Measurements from ENCODE around the gene DGKI. TPM values are rescaled to one million over a fixed set of nuclear protein-coding genes. Genes with fewer than 3 reads are reported as not detected.

DGKI gene
- total and polyA plus RNA-seq, 2 experiments from 2014 or later = 0.16 to 1.0 TPM

DNA sequence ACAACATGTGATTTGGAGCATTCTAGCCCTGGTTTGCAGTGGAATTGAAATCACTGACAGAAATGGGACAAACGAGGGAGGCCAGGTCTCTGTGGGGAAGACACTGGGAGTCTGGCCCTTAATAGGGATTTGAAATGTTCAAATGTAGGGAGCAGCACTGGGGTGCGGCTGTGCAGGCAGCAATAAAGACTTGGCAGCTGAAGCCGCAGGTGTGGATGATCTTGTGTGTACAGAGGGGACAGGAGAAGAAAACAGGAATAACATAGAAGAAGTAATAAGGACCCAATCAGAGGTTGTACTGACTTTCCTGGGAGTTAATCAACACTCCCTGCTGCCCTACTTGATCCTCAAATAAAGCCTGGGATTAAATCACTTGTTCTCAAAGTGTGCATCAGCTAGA, 375.6 kb downstream of the DGKI start:
- Histone ChIP-seq H4K20me1 (replicated peaks; ENCODE audit: insufficient read depth) (no peaks in the 10 kb centered on the region), H3F3A (replicated peaks; ENCODE audit: low read depth) (no peaks in the 10 kb centered on the region), H3K27me3 (ENCODE audit: insufficient read depth) (no peaks in the 10 kb centered on the region), H3K9me2 (ENCODE audit: insufficient read depth) (no peaks in the 10 kb centered on the region), H3K4me2 (no peak overlapping the region), H3K36me3 (ENCODE audit: insufficient read depth) (no peaks in the 10 kb centered on the region), H3K4me3 (no peak overlapping the region), H2AFZ (no peak overlapping the region), H3K79me2 (replicated peaks; ENCODE audit: insufficient read depth) (no peaks in the 10 kb centered on the region), H3K27ac (ENCODE audit: low read depth) (no peak overlapping the region), H3K4me1 (ENCODE audit: insufficient read depth) (no peaks in the 10 kb centered on the region)
- Mint-ChIP-seq H3K27ac (no peak overlapping the region), H3K4me3 (no peak overlapping the region), H3K36me3 (ENCODE audit: low read depth) (no peaks in the 10 kb centered on the region), H3K4me1 (0 out of 3 replicates have a peak, but pooled peaks cover 3% of the 10 kb centered on the region), H3K9me3 (no peaks in the 10 kb centered on the region), H3K27me3 (ENCODE audit: insufficient read depth, low read depth, poor library complexity) (no peaks in the 10 kb centered on the region)
- ATAC-seq (no peak), DNase-seq (ENCODE audit: low spot score) (no peak)
- TF ChIP-seq EZH2 (IDR thresholded peaks at IDR 0.05; ENCODE audit: low read depth, unreplicated experiment) (no peak), STAT1 (IDR thresholded peaks at IDR 0.05; ENCODE audit: unreplicated experiment) (no peak), POLR2AphosphoS5 (IDR thresholded peaks at IDR 0.05; ENCODE audit: low read depth) (no peak), CREB1 (CRISPR knock-in tag; IDR thresholded peaks at IDR 0.05; ENCODE audit: low read depth) (no peak), ZNF331 (CRISPR knock-in tag; IDR thresholded peaks at IDR 0.05; ENCODE audit: low read depth) (no peak), ZNF114 (CRISPR knock-in tag; IDR thresholded peaks at IDR 0.05) (no peak), ETS1 (IDR thresholded peaks at IDR 0.05) (no peak), REST (IDR thresholded peaks at IDR 0.05; ENCODE audit: unreplicated experiment) (no peak), EZH2phosphoT487 (IDR thresholded peaks at IDR 0.05; ENCODE audit: unreplicated experiment) (no peak), NANOG (IDR thresholded peaks at IDR 0.05; ENCODE audit: borderline replicate concordance) (no peak), ZNF462 (CRISPR knock-in tag; IDR thresholded peaks at IDR 0.05) (no peak), JUNB (IDR thresholded peaks at IDR 0.05; ENCODE audit: unreplicated experiment) (no peak)
- TF ChIP-seq, protein P1, sequence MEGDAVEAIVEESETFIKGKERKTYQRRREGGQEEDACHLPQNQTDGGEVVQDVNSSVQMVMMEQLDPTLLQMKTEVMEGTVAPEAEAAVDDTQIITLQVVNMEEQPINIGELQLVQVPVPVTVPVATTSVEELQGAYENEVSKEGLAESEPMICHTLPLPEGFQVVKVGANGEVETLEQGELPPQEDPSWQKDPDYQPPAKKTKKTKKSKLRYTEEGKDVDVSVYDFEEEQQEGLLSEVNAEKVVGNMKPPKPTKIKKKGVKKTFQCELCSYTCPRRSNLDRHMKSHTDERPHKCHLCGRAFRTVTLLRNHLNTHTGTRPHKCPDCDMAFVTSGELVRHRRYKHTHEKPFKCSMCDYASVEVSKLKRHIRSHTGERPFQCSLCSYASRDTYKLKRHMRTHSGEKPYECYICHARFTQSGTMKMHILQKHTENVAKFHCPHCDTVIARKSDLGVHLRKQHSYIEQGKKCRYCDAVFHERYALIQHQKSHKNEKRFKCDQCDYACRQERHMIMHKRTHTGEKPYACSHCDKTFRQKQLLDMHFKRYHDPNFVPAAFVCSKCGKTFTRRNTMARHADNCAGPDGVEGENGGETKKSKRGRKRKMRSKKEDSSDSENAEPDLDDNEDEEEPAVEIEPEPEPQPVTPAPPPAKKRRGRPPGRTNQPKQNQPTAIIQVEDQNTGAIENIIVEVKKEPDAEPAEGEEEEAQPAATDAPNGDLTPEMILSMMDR (conservative IDR thresholded peaks at IDR 0.05; ENCODE audit: low read depth in 2 of 2) = no peak

Measured in GM23338 (cell line).